Transverse colon (tissue), 4 donors: ENCODE data around the gene KRT27. TPM values are rescaled to one million over a fixed set of nuclear protein-coding genes. Genes with fewer than 3 reads are reported as not detected.

Experiments
- DNase-seq: peaks from one replicate; pipeline ENCODE4 v3.0.0-alpha.2; 2019
- H3K27ac ChIP-seq, 4 donors: fragments of 200-600 bp; sonication (generic); 2 replicates each; pipeline ENCODE4 v1.5.1; 2016 to 2018; ENCODE audit warnings: inconsistent platforms in 4 of 4
- H3K27me3 ChIP-seq: fragments of 200-600 bp; sonication (generic); 2 replicates; pipeline ENCODE4 v1.5.1; 2017; ENCODE audit warnings: inconsistent platforms
- H3K36me3 ChIP-seq, 4 donors: fragments of 200-600 bp; sonication (generic); 2 replicates each; pipeline ENCODE4 v1.5.1; 2017 to 2019; ENCODE audit warnings: inconsistent platforms in 4 of 4
- H3K4me1 ChIP-seq, 4 donors: fragments of 200-600 bp; sonication (generic); 2 replicates each; pipeline ENCODE4 v1.5.1; 2017 to 2020; ENCODE audit warnings: inconsistent platforms in 4 of 4
- H3K4me3 ChIP-seq, 4 donors: fragments of 200-600 bp; sonication (generic); 1 replicate in 1 of 4; 2 replicates in 3 of 4; pipeline versions ENCODE4 v1.5.1 to v1.6.1; 2017 to 2019; ENCODE audit warnings: inconsistent platforms in 4 of 4
- H3K9me3 ChIP-seq, 2 donors: fragments of 200-600 bp; sonication (generic); 2 replicates each; pipeline ENCODE4 v1.5.1; 2017 to 2019; ENCODE audit warnings: inconsistent platforms in 2 of 2
- EP300 ChIP-seq: sonication (generic); formaldehyde crosslinking; IDR thresholded peaks from one replicate; pipeline ENCODE4 v1.6.1; 2017; ENCODE audit warnings: antibody characterized with exemption, low read depth
- POLR2A ChIP-seq: fragments of 450-650 bp; IDR thresholded peaks from one replicate; pipeline ENCODE4 v1.6.1; 2016; ENCODE audit warnings: antibody characterized with exemption, mild to moderate bottlenecking, moderate library complexity
- POLR2AphosphoS5 ChIP-seq, 3 donors: sonication (generic); formaldehyde crosslinking; IDR thresholded peaks; one replicate each; pipeline ENCODE4 v1.6.1; 2016; ENCODE audit warnings: antibody characterized with exemption in 3 of 3
- WGBS, 2 donors: methylation state at CpG; one replicate each; pipeline ENCODE4 v1.1.5; 2018; ENCODE audit warnings: low coverage in 1 of 2; 5-methylcytosine and 5-hydroxymethylcytosine counted together
- in situ Hi-C, 4 donors: fragments of 200-750 bp; cut with MboI; loops; one replicate each; pipeline versions ENCODE4 v1.15.0 to v1.15.1; 2017; ENCODE audit warnings: low sequenced_read_pairs in 3 of 4, low pct_ligation_motif_present in 1 of 4, low pct_unique_long_range_greater_than_20kb in 1 of 4
- intact Hi-C: fragments of 100-400 bp; cut with DNase I; formaldehyde crosslinking; loops from one replicate; pipeline ENCODE4 v1.15.1; 2023; ENCODE audit warnings: low total_unique reads
- total RNA-seq, 4 donors: library from RNA; depleted of rRNA; stranded (reverse); fragments of >200 nt; gene quantifications; one replicate each; pipeline ENCODE4 v1.1.0, GENCODE V29; 2016
- TF ChIP-seq, protein P1 (sequence below), 5 experiments: fragments of 200-600 bp in 3 of 5; fragments of 450-650 bp in 2 of 5; sonication (generic) in 3 of 5; IDR thresholded peaks; 1 replicate in 2 of 5; 2 replicates in 3 of 5; pipeline ENCODE4 v1.5.1; 2016 to 2017; ENCODE audit warnings: antibody characterized with exemption in 5 of 5, inconsistent platforms in 3 of 5, mild to moderate bottlenecking in 2 of 5, moderate library complexity in 1 of 5

The KRT27 gene
- total RNA-seq, 4 donors from 2014 or later = 1.1 TPM; not detected in 3

DNA sequence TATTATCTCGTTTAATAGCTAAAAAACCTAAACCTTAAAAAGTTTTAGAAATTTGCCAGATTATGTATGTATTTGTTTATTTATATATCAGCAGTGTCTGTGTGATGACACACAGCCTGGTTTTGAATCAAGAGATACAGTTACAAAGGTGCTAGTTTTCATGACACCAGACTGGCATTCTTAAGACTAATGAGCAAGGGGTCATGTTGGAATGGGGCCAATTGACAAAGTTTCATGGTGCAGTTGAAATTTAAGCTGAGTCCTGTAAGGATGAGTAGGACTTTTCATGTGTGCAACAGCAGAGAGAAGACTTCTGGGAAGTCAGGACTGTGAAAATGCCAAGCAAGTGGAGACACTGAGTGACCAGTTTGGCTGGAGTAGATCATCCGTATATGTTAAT is 43.2 kb upstream of the KRT27 start:
- Histone ChIP-seq H3K4me1 (no peaks in the 10 kb centered on the region), H3K36me3 (no peaks in the 10 kb centered on the region), H3K4me3 (no peak overlapping the region), H3K9me3 (no peaks in the 10 kb centered on the region), H3K27me3 (no peaks in the 10 kb centered on the region), H3K27ac (no peak overlapping the region)
- WGBS, 2 donors = 83 to 88% methylated on average over 2 of the region's 2 CpGs
- intact Hi-C loops (no loop called here), in situ Hi-C loops (no loop called here)
- TF ChIP-seq, protein P1, sequence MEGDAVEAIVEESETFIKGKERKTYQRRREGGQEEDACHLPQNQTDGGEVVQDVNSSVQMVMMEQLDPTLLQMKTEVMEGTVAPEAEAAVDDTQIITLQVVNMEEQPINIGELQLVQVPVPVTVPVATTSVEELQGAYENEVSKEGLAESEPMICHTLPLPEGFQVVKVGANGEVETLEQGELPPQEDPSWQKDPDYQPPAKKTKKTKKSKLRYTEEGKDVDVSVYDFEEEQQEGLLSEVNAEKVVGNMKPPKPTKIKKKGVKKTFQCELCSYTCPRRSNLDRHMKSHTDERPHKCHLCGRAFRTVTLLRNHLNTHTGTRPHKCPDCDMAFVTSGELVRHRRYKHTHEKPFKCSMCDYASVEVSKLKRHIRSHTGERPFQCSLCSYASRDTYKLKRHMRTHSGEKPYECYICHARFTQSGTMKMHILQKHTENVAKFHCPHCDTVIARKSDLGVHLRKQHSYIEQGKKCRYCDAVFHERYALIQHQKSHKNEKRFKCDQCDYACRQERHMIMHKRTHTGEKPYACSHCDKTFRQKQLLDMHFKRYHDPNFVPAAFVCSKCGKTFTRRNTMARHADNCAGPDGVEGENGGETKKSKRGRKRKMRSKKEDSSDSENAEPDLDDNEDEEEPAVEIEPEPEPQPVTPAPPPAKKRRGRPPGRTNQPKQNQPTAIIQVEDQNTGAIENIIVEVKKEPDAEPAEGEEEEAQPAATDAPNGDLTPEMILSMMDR (IDR thresholded peaks at IDR 0.05) = no peak
- TF ChIP-seq POLR2AphosphoS5 (IDR thresholded peaks at IDR 0.05) (no peak), POLR2A (no peak), EP300 (no peak)
- DNase-seq = no peak

DNA sequence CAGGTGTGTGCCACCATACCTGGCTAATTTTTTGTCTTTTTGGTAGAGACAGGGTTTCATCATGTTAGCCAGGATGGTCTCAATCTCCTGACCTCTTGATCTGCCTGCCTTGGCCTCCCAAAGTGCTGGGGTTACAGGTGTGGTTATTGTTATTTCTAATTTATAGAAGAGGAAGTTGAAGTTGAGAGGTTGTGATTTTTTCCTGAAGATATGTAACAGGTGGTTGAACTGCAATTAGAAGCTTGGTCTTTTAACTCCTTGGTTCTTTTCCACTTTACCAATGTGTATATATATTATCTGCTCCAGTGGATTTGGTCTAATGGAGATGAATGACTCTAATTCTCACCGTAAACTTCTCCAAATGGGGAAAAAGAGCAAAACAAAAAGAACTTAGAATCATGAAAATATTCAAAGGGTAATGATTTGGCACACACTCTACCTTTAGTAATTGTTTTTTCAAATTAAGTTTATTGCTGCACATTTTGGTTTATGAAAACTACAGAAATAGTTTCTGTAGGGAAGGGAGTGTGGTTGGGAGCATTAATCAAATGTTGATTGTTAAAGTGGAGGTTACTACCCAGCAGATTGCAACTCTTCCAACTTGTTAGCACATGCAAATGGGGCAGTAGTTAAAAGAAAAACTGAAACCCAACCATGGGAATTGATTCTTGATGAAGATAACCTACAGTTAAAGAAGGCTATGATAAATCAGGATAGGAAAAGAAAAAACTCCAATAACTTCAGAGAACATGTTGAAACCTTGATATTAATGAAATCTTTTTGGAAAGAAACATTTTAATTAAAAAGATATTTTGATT is 41.9 kb upstream of the KRT27 start:
- H3K4me1 ChIP-seq = peaks cover 0 to 7% (median 0%) of the 10 kb centered on the region in 4 donors
- intact Hi-C loops (no loop called here), in situ Hi-C loops (loop anchor here in 3 of 4 donors (25.0 kb wide), 2 partner anchors 513 to 838 kb away; no protein-coding TSS in a partner anchor)
- no peaks in the 10 kb centered on the region for H3K27me3 ChIP-seq
- H3K36me3 ChIP-seq = no peaks in the 10 kb centered on the region
- 93 to 100% methylated on average over 1 of the region's 1 CpG for WGBS, 2 donors
- H3K27ac ChIP-seq = no peak overlapping the region
- no peaks in the 10 kb centered on the region for H3K9me3 ChIP-seq
- no peak overlapping the region for H3K4me3 ChIP-seq
- no peak for DNase-seq
- TF ChIP-seq EP300 (no peak), POLR2AphosphoS5 (IDR thresholded peaks at IDR 0.05) (no peak), POLR2A (no peak)
- TF ChIP-seq, protein P1 (IDR thresholded peaks at IDR 0.05) = no peak

DNA sequence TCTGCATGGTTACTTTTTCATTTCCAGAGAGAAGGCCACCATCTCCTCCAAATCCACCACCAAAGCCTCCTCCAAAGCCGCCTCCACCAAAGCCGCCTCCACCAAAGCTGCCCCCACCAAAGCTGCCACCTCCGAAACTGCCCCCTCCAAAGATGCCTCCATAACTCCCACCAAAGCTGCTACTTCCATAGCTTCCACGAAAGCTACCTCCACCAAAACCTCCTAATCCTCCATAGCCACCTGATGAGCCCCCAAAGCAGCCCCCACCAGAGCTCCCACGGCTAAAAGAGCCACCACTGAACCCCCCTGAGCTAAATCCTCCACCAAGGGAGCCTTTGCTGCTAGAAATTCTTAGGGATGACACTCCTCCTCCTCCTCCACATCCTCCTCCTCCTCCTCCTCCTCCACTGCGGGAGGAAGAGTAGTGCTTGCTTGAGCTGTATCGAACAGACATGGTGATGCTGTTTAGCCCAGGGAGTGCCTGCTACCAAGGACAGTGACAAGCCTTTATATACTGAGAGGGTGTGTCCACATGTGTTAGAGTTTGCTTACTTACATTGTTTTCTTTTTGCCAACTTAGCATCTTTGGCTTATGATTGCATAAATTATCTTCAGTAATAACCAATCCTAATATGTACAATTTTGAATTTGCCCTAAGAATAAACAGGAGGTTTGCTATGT is 39.9 kb upstream of the KRT27 start, which contains the start of gene KRT10:
KRT10 (minus strand) TSS at position 483 of the 681 bp plus-strand sequence; CDS start at position 454, 29 bp downstream.
- 80 to 100% methylated on average over 4 to 7 of the region's 7 CpGs for WGBS, 2 donors
- Histone ChIP-seq H3K4me1 (peaks cover 0 to 18% (median 5%) of the 10 kb centered on the region in 4 donors), H3K4me3 (no peak within 1 kb of the TSS), H3K27me3 (no peaks in the 10 kb centered on the region), H3K36me3 (peaks cover 0 to 5% (median 0%) of the 10 kb centered on the region in 4 donors), H3K9me3 (no peaks in the 10 kb centered on the region), H3K27ac (no peak within 1 kb of the TSS)
- TF ChIP-seq POLR2A = no peak
- no peak for TF ChIP-seq EP300
- no peak for TF ChIP-seq POLR2AphosphoS5 (IDR thresholded peaks at IDR 0.05)
- TF ChIP-seq, protein P1 (IDR thresholded peaks at IDR 0.05) = no peak
- in situ Hi-C loops = loop anchor here in 3 of 4 donors (25.0 kb wide), 2 partner anchors 515 to 840 kb away; no protein-coding TSS in a partner anchor
- intact Hi-C loops = no loop called here
- no peak for DNase-seq

DNA sequence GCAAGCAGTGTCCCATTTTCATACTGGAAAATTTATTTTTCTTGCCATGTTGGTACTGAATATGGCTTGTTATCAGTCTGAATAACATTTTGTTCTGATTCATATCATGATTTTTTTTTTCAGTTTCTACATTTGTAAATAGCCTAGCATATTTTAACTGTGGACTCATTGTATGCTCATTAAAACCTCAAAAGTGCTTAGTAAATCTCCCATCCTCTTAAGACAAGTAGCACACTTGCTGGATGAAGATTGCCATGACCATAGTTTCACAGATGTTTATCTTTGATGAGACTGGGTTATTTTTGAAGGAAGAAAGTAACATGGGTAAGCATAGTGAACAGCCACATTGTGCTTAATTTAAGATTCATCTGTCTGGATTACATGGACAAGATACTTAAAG is 39.2 kb upstream of the KRT27 start:
- H3K9me3 ChIP-seq = no peaks in the 10 kb centered on the region
- no peak for DNase-seq
- H3K4me3 ChIP-seq = no peak overlapping the region
- in situ Hi-C loops (loop anchor here in 3 of 4 donors (25.0 kb wide), 2 partner anchors 516 to 841 kb away; no protein-coding TSS in a partner anchor), intact Hi-C loops (no loop called here)
- H3K27me3 ChIP-seq = no peaks in the 10 kb centered on the region
- H3K27ac ChIP-seq = no peak overlapping the region
- peaks cover 0 to 10% (median 0%) of the 10 kb centered on the region in 4 donors for H3K36me3 ChIP-seq
- TF ChIP-seq POLR2A (no peak), POLR2AphosphoS5 (IDR thresholded peaks at IDR 0.05) (no peak), EP300 (no peak)
- TF ChIP-seq, protein P1 (IDR thresholded peaks at IDR 0.05) = no peak
- peaks cover 0 to 18% (median 5%) of the 10 kb centered on the region in 4 donors for H3K4me1 ChIP-seq
